ENCODE data around the gene KCNAB1.

DNA sequence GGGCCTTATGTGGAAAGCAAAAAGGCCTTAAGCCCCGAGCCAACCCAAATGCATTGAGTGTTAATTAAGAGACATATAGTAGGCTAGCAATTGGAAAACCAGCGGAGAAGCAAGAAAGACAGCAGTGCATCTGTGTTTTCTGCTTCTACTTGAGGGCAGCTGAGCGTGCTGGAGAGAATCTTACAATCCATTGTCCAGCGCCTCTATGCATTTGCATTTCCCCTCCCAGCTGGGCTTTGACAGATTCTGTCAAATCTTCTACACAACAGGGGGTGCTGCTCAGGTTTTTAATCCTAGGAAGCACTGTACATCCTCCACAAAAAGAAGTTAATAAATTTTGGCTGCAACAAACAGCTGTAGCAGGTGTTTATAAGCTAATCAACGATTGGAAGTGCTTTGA is 410.6 kb downstream of the KCNAB1 start:
- TF ChIP-seq CTCF (IDR thresholded peaks at IDR 0.05), result no peak
- TF ChIP-seq POLR2A (IDR thresholded peaks at IDR 0.05), result no peak
- no peak for TF ChIP-seq POLR2AphosphoS5 (IDR thresholded peaks at IDR 0.05)

Measured in breast epithelium (tissue), 3 donors.